COR-L47 (cell line): ENCODE results near the gene CPSF7.
A peak's percentile ranks its signal among the peaks of the same experiment; 100 is the strongest.
"Not testable (repeated sequence)": the region's sequence is repeated elsewhere in the genome, so short reads cannot be mapped to it uniquely, and the experiment has no call there.

Source experiments
- DNase-seq: peaks from one replicate; lab custom pipeline; 2025; lab: John Stamatoyannopoulos, UW

CPSF7 gene

DNA sequence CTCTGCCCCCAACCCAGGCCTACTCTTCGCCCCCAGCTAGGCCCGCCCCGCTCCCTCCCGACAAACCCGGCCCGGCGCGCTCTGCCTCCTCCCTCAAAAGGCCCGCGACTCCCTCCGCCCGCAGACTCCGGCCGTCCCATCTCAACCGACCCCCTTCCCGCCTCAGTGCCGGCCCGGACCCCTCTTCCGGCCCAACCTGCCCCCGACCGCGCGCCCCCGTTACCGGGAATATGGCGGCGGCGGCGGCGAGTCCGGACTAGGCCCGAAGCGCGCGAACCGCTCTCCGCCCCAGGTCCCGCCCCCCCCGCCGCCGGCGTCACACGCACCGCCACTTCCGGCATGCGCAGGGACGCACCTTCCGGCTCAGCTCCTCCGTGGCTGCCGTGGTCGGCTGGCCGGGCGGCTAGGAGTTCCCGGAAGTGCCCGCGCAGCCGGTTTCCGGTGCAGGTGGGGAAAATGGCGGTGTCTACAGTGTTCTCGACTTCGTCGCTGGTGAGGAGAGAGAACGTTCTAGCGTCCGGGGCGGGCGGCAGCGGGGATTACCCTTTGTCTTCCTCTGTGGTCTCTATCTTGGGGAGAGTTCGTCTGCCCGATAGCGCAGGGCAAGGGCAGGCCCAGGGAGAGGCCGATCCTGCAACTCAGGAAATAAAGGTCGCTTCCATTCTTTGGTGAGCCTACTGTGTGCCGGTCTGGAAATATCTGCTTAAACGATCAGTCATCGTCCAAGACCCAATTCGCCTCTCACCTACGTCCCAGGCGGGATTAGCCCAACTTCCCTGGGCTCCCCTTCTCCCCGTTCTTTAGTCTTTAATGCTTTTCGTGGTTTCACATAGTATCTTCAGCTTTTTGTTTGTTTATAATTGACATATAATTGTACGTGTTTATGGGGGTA is at the start of gene CPSF7, which contains the start of gene SDHAF2:
Gene CPSF7 (minus strand): TSS at position 285 of the 892 bp plus-strand sequence. CDS start 740 bp downstream, outside the sequence.
Gene SDHAF2 (plus strand): TSS at position 434 of the 892 bp plus-strand sequence. CDS start 23 bp downstream, at position 457.
- DNase-seq = peak; percentile 91

DNA sequence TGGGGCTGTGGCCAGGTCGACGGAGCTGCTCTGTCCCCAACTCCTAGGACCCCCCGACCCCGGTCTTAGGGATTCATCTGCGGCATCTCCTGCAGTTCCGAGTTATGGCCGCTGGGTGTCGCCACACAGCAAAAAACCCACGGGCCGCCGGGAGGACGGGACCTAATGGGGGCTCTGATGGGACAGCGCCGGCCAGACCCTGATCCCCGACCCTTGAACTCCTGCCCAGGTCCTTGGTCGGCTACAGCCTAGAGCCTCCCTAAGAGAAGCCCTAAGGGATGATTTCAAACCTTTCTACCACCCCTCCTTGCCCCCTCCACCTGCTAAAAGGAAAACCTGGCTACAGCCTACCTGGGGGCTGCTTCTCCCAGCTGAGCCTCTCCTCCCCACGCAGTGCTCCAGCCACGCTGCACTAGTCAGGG is 48.0 kb upstream of the CPSF7 start:
- no peak for DNase-seq

DNA sequence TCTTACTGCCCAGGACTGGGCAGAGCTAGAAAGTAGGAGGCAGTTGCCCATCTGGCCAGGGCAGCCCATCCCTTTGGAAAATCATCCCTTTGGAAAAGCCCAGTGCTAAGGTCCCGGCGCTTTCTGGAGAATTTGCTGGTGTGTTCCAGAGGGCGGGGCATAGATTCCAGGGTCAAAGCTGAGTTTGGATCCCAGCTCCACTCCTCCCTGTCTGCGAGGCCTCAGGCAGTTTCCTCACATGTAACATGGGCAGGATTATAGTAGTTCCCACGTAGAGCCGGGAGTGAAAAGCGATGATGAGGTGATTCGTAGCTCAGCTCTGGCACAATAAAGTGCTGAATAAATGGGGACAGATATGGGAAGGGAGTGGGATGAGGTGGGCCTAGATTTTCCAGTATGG is 47.4 kb upstream of the CPSF7 start:
- DNase-seq = no peak

- no peak for DNase-seq
Observed at GRCh38 chr11:61476371-61476770, 46.6 kb upstream of the CPSF7 start.

DNA sequence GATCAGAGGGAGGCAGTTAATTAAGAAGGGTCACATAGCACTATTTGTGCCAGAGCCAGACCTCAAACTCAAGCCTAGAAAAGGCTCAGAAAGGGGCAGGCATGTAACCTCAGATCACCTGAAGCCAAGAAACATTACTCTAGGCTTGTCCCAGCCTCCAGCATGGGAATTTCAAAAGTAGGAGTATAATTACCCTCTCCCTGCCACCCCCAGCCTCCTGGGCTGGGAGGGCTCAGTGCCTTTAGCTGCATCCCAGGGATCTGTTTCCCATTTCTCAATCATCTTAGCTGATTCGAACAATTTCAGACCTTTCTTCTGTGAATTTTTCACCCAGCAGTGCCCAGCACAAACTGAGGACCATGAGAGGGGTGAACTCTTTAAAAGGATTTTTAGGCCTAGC is 45.7 kb upstream of the CPSF7 start:
- DNase-seq = no peak

DNA sequence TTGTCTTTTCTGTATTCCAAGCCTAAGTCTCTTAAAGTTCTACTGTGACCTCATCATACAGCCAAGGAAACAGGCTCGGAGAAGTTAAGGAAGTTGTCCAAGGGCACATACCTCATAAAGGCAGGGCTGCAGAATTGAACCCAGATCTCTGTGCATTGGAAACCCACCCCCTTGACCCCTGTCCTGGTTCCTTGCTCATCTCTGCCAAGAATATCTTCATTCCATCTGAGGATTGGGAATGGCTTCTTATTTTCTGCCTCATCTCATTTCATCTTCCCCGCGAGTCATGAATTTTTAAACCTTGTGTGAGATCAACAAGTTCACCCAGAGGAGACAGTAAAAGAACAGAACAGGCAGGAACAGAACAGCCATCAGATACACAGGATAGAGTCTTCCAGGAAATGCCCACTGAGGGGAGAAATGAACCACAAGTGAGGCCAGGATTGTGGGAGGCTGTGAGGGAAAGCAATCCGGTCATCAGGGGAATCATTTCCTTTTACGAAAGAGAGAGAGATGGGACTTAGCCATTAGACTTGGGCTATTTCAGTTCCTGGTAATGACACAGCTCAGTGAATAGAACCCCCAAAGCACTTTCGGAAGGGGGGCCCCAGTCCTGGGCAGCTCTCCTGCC is 44.4 kb upstream of the CPSF7 start:
- DNase-seq = no peak

DNA sequence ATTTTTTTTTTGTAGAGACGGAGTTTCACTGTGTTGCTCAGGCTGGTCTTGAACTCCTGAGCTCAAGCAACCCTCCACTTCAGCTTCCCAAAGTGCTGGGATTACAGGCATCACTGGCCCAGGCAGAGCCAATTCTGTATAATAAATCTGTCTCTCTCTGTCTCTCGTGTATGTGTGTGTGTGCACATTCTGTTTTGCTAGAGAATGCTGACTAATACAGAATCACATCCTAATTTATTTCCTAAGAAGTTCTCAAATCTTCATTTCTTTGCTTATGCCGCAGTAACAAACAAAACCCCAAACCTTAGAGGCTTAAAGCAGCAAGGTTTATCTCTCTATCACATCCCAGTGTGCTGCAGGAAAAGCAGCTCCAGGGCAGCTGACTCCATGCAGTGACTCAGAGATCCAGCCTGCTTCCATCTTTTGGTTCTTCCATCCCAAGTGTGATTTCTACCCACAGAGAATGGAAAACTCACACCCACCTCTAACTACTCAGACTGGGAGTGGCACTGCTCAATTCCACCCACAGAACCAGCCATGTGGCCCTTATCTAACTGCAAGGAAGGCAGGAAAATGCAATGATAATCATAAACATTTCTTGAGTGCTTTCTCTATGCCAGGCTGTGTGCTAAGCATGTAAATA is 43.7 kb upstream of the CPSF7 start:
- no peak for DNase-seq

DNA sequence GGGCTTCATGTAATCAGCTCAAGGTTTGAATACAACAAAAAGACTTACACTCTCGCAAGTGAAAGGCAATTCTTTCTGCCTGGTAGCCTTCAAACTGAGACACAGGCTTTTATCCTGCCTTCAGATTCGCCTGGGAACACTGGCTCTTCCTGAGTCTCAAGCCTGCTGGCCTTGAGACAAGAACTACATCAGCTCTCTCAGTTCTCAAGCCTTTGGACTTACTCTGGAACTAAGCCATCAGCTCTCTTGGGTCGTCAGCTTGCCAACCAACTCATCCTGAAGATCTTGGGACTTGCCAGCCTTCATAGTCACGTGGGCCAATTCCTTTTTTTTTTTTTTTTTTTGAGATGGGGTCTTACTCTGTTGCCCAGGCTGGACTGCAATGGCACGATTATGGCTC is 43.1 kb upstream of the CPSF7 start:
- no peak for DNase-seq

- DNase-seq = no peak
Observed at GRCh38 chr11:61472282-61472681, 42.5 kb upstream of the CPSF7 start.

DNA sequence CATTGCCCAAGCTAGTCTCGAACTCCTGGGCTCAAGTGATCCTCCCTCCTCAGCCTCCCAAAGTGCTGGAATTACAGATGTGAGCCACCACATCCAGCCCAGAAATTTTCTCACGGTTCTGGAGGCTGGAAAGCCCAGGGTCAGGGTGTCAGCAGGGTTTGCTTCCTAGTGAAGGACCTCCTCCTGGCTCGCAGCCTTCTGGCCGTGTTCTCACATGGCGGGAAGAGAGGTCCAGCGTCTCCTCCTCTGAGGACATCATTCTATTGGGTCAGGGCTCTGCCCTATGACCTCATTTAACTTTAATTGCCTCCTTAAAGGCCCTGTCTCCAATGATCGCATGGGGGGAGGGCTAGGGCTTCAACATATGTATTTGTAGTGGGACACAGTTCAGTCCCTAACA is 38.2 kb upstream of the CPSF7 start:
- no peak for DNase-seq

DNA sequence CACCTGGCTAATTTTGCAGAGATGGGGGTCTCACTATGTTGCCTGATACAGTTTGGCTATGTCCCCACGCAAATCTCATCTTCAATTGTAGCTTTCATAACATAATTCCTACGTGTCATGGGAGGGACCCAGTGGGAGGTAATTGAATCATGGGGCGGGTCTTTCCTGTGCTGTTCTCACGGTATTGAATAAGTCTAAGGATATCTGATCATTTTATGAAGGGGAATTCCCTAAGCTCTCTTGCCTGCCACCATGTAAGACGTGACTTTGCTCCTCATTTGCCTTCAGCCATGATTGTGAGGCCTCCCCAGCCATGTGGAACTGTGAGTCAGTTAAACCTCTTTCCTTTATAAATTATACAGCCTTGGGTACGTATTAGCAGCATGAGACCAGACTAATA is 37.8 kb upstream of the CPSF7 start:
- not testable (repeated sequence) for DNase-seq

GRCh38 chr11:61460986-61461385 is 31.2 kb upstream of the CPSF7 start:
- DNase-seq = no peak

- DNase-seq = no peak
Observed at GRCh38 chr11:61460474-61460881, 30.7 kb upstream of the CPSF7 start.

- DNase-seq = no peak
Observed at GRCh38 chr11:61454520-61454919, 24.7 kb upstream of the CPSF7 start.

DNA sequence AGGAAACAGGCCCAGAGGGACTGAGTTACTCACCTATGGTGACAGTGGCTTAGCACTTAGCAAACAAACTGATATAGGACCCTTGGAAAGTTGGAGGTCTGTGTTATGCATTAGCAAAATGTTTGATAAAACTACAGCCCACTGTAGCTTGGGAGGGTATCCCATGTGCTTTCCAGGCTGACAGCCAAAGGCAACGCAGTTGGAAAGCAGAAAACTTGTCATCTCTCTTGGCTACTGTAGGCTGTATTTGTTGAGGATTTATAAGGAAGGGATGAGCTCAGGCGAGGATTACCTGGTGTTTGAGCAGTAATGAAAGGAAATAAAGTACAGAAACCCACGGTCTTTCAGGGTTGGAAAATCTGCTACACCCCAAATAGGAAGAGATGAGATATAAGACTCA is 23.9 kb upstream of the CPSF7 start:
- DNase-seq = no peak

- DNase-seq = no peak
Observed at GRCh38 chr11:61452825-61453224, 23.1 kb upstream of the CPSF7 start.

DNA sequence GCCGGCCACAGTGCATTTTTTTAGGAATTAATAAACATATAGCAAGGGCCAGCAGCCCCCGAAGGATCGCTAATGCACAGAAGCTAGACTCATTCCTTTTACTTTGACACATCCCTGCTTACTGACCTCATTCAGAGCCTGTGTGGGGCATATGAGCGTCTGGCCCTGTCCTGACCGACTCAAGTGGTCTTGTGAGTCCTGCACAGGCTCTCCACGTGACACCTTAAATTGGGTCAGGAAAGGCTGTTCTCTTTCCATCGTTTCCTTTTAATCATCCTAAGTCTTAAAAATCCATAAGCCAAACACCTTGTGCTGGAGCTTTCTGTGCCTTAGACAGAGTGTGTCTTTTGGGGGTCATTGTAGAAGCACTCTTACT is 18.8 kb upstream of the CPSF7 start:
- no peak for DNase-seq

GRCh38 chr11:61447601-61448551 is 18.1 kb upstream of the CPSF7 start:
- no peak for DNase-seq

GRCh38 chr11:61446211-61446651 is 16.5 kb upstream of the CPSF7 start:
- DNase-seq = peak; percentile 87

DNA sequence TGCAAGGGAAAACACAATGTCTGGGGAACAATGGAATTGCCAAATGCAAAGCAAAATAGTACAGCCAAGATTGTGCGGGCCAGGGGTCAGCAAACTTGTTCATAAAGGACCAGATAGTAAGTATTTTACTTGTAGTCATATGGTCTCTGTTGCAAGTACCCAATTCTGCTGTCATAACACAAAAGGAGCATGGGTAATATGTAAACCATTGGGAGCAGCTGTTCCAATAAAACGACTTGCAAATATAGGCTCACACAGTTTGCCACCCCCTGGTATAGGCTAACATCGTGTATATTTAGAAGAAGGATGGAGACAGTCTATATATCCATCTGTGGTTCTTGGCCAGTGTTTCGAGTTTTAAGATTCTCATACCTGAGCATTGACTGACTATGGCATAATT is 15.7 kb upstream of the CPSF7 start:
- no peak for DNase-seq

- no peak for DNase-seq
Observed at GRCh38 chr11:61442616-61443015, 12.8 kb upstream of the CPSF7 start.

DNA sequence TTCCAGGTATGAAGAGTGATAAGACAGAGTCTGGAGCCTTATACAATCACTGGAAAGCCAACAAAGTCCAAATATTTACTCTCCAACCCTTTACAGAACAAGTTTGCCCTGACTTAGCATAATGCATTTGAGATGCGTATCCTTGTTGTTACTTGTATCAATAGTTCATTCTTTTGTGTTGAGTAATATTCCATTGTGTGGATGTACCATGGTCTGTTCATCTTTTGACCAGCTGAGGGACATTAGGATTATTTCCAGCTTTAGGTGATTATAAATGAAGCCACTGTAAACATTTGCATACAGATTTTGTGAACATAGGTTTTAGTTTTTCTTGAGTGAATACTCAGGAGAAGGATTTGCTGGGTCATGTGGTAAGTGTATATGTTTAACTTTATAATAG is 9.8 kb upstream of the CPSF7 start:
- DNase-seq = no peak
